GM06990 (cell line): ENCODE measurements around the gene ANKRD26.

Experiments
- DNase-seq: peaks from one replicate; pipeline ENCODE4 v3.0.0-alpha.2; 2011; ENCODE audit not compliant: insufficient read length; ENCODE audit errors: extremely low read depth
- H3K27me3 ChIP-seq: replicated peaks from 2 replicates; pipeline ENCODE4 v1.6.0; 2011; ENCODE audit warnings: low read length; ENCODE audit not compliant: control insufficient read depth, insufficient read depth
- H3K36me3 ChIP-seq: 2 replicates; pipeline ENCODE4 v1.5.1; 2011; ENCODE audit warnings: low read length; ENCODE audit not compliant: control insufficient read depth, insufficient read depth
- H3K4me3 ChIP-seq: replicated peaks from 2 replicates; pipeline ENCODE4 v1.5.1; 2011; ENCODE audit warnings: low read depth, mild to moderate bottlenecking, control low read depth, low read length
- CTCF ChIP-seq: IDR thresholded peaks from 2 replicates; pipeline ENCODE4 v1.5.1; 2011; ENCODE audit warnings: low read length, control low read depth, mild to moderate bottlenecking, inconsistent platforms; ENCODE audit not compliant: insufficient read depth, poor library complexity, severe bottlenecking

ANKRD26 gene

GRCh38 chr10:26981232-26981824 is 119.0 kb downstream of the ANKRD26 start:
- H3K4me3 ChIP-seq = no peak overlapping the region
- H3K27me3 ChIP-seq = no peaks in the 10 kb centered on the region
- no peak for DNase-seq
- H3K36me3 ChIP-seq = no peaks in the 10 kb centered on the region
- no peak for TF ChIP-seq CTCF

- no peak for DNase-seq
- no peak for TF ChIP-seq CTCF
- no peaks in the 10 kb centered on the region for H3K27me3 ChIP-seq
- no peaks in the 10 kb centered on the region for H3K36me3 ChIP-seq
- no peak overlapping the region for H3K4me3 ChIP-seq
Observed at GRCh38 chr10:26978519-26978918, 121.8 kb downstream of the ANKRD26 start.

DNA sequence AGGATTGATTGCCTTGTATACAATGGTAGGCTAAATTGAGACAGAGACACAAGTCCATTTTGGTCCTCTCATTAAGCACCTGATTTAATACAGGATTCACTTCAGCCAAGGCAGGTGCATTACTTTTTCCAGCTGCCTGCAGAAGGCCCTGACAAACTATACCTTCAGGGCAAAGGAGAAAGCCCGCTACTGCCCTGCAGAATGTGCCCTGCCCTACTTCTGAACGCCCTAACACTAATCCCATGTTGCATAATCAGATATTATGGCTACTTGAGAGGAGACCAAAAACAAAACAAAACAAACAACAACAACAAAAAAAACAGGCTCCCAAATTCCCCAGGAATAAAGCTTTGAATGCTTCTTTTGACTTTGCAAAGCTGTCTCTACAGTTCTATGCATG is 122.7 kb downstream of the ANKRD26 start:
- H3K4me3 ChIP-seq = no peak overlapping the region
- no peaks in the 10 kb centered on the region for H3K36me3 ChIP-seq
- TF ChIP-seq CTCF = no peak
- no peak for DNase-seq
- no peaks in the 10 kb centered on the region for H3K27me3 ChIP-seq

- Histone ChIP-seq H3K36me3 (no peaks in the 10 kb centered on the region), H3K4me3 (no peak overlapping the region), H3K27me3 (no peaks in the 10 kb centered on the region)
- DNase-seq = peak; percentile 9
- no peak for TF ChIP-seq CTCF
Observed at GRCh38 chr10:26970667-26971066, 129.6 kb downstream of the ANKRD26 start.

GRCh38 chr10:26969145-26969926 is 131.0 kb downstream of the ANKRD26 start:
- no peak overlapping the region for H3K4me3 ChIP-seq
- peak; percentile 40 for DNase-seq
- no peak for TF ChIP-seq CTCF

DNA sequence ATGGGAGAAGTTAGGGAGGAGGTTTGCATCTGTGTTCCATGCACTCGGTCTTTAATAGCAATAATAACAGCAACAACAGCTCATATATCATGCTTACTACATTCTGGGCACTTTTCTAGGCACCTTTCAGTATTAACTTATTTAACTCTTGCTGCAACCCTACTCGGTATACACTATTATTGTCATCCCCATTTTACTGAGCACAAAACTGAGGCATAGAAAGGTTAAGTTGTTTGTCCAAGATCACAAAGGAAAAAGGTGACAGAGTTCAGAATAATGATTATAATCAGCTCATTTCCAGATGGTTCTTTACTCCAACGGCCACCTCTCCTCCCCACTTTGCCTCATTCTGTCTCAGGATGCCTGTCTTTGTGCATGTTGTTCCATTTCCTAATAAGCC is 137.5 kb downstream of the ANKRD26 start:
- no peaks in the 10 kb centered on the region for H3K27me3 ChIP-seq
- H3K36me3 ChIP-seq = no peaks in the 10 kb centered on the region
- no peak overlapping the region for H3K4me3 ChIP-seq
- no peak for DNase-seq
- TF ChIP-seq CTCF = no peak

More at GRCh38 chr10:26969145-26969926, 131.0 kb downstream of the ANKRD26 start:
- H3K36me3 ChIP-seq = no peaks in the 10 kb centered on the region
- no peaks in the 10 kb centered on the region for H3K27me3 ChIP-seq
